GM12878 (cell line): ENCODE results near the gene MFAP2. TPM values are rescaled to one million over a fixed set of nuclear protein-coding genes. Genes with fewer than 3 reads are reported as not detected.
"Not testable (repeated sequence)": the region's sequence is repeated elsewhere in the genome, so short reads cannot be mapped to it uniquely, and the experiment has no call there.

Experiments
- ATAC-seq: fragments of 200-7000 bp; cut with Tn5 transposase; 3 replicates; pipeline ENCODE4 v1.9.1; 2020; ENCODE audit warnings: mild to moderate bottlenecking, moderate library complexity
- BruUV-seq: library from RNA; stranded (reverse); fragments of 400-500 nt; replicated peaks from 2 replicates; lab custom pipeline; 2021; lab: Mats Ljungman, UMichigan
- CTCF ChIA-PET: fragments of 300-600 bp; sonication (Branson Sonifier 250); formaldehyde crosslinking; extraction: SDS; loops from one replicate; lab custom pipeline; 2021; ENCODE audit warnings: inconsistent platforms; lab: Yijun Ruan, JAX
- POLR2A ChIA-PET: fragments of 350-600 bp; formaldehyde crosslinking; extraction: SDS; loops from one replicate; lab custom pipeline; 2021; ENCODE audit warnings: inconsistent platforms; lab: Charles Lee
- RAD21 ChIA-PET: fragments of 300-600 bp; sonication (Branson Sonifier 250); formaldehyde crosslinking; loops from one replicate; lab custom pipeline; 2023; ENCODE audit warnings: antibody characterized with exemption; ENCODE audit not compliant: unreplicated experiment; lab: Charles Lee
- SMC1A ChIA-PET: fragments of 300-600 bp; sonication (Branson Sonifier 250); formaldehyde crosslinking; loops from one replicate; lab custom pipeline; 2023; ENCODE audit not compliant: unreplicated experiment, uncharacterized antibody; lab: Charles Lee
- DNase-seq: peaks from one replicate; pipeline ENCODE4 v3.0.0-alpha.2; 2011; ENCODE audit warnings: low read depth, low spot score
- FAIRE-seq: peaks from 3 replicates; lab custom pipeline; 2011; peaks lifted over from hg19 to GRCh38; lab: Jason Lieb, UNC
- H2AFZ ChIP-seq: 2 replicates; pipeline ENCODE4 v1.6.0; 2011; ENCODE audit warnings: low read depth, low read length, control low read depth; ENCODE audit not compliant: control insufficient read depth
- H3K27ac ChIP-seq: 2 replicates; pipeline ENCODE4 v1.5.1; 2011; ENCODE audit warnings: control low read depth; ENCODE audit not compliant: control insufficient read depth, insufficient read depth
- H3K27me3 ChIP-seq, 2 experiments: replicated peaks in 1 of 2; 2 replicates each; pipeline versions ENCODE4 v1.6.0 to v1.6.1; 2011; ENCODE audit warnings: low read length in 1 of 2; ENCODE audit not compliant: control insufficient read depth in 2 of 2, insufficient read depth in 2 of 2
- H3K36me3 ChIP-seq, 2 experiments: 2 replicates each; pipeline ENCODE4 v1.5.1; 2011; ENCODE audit warnings: low read length in 1 of 2; ENCODE audit not compliant: control insufficient read depth in 2 of 2, insufficient read depth in 2 of 2
- H3K4me1 ChIP-seq: 2 replicates; pipeline ENCODE4 v1.6.1; 2011; ENCODE audit warnings: mild to moderate bottlenecking, low read length, moderate library complexity, mixed read lengths; ENCODE audit not compliant: control insufficient read depth, insufficient read depth
- H3K4me2 ChIP-seq: 2 replicates; pipeline ENCODE4 v1.6.0; 2011; ENCODE audit warnings: control low read depth; ENCODE audit not compliant: control insufficient read depth, insufficient read depth
- H3K4me3 ChIP-seq: fragments of 200-600 bp; sonication (generic); 2 replicates; pipeline ENCODE4 v1.5.1; 2016
- H3K79me2 ChIP-seq: 2 replicates; pipeline ENCODE4 v1.6.0; 2011; ENCODE audit warnings: low read length; ENCODE audit not compliant: control insufficient read depth, insufficient read depth
- H3K9ac ChIP-seq: 2 replicates; pipeline ENCODE4 v1.8.0; 2011; ENCODE audit warnings: low read length, control low read depth, mixed read lengths; ENCODE audit not compliant: control insufficient read depth, insufficient read depth
- H3K9me3 ChIP-seq: replicated peaks from 3 replicates; pipeline ENCODE4 v1.5.1; 2011; ENCODE audit warnings: mild to moderate bottlenecking, low read length; ENCODE audit not compliant: control insufficient read depth, insufficient read depth
- H4K20me1 ChIP-seq: 2 replicates; pipeline ENCODE4 v1.6.0; 2011; ENCODE audit not compliant: control insufficient read depth, insufficient read depth
- EGR1 ChIP-seq, 2 experiments: IDR thresholded peaks; 1 replicate in 1 of 2; 2 replicates in 1 of 2; pipeline ENCODE4 v1.6.1; 2011 to 2012; ENCODE audit warnings: low read depth in 2 of 2, low read length in 2 of 2, borderline replicate concordance in 1 of 2, mild to moderate bottlenecking in 1 of 2, moderate library complexity in 1 of 2
- MYB ChIP-seq: fragments of 150-350 bp; IDR thresholded peaks from 2 replicates; pipeline ENCODE4 v1.6.1; 2014; ENCODE audit warnings: mild to moderate bottlenecking, low read depth, low read length, borderline replicate concordance
- NFIC ChIP-seq: IDR thresholded peaks from 2 replicates; pipeline ENCODE4 v1.6.1; 2012; ENCODE audit warnings: low read depth, mild to moderate bottlenecking, inconsistent platforms, low read length, moderate library complexity
- NR2C1 ChIP-seq: fragments of 450-650 bp; IDR thresholded peaks from 2 replicates; pipeline ENCODE4 v1.6.1; 2017; ENCODE audit warnings: antibody characterized with exemption, mild to moderate bottlenecking, moderate library complexity
- POLR2A ChIP-seq: IDR thresholded peaks from 2 replicates; pipeline ENCODE4 v1.6.1; 2011; ENCODE audit warnings: low read depth, mild to moderate bottlenecking, low read length
- POLR2AphosphoS5 ChIP-seq: IDR thresholded peaks from 2 replicates; pipeline ENCODE4 v1.6.1; 2011; ENCODE audit warnings: mild to moderate bottlenecking, low read length, inconsistent platforms
- SIX5 ChIP-seq: IDR thresholded peaks from 2 replicates; pipeline ENCODE4 v1.6.1; 2011; ENCODE audit warnings: mild to moderate bottlenecking, low read depth, low read length, moderate library complexity; ENCODE audit not compliant: severe bottlenecking
- STAT1 ChIP-seq: fragments of 450-650 bp; conservative IDR thresholded peaks from 2 replicates; pipeline ENCODE4 v1.6.1; 2014; ENCODE audit warnings: antibody characterized with exemption, mild to moderate bottlenecking
- WGBS: methylation state at CpG from one replicate; pipeline ENCODE4 v1.1.6; 2016; ENCODE audit warnings: low lambda C conversion rate; ENCODE audit not compliant: insufficient replicate concordance, insufficient coverage; ENCODE audit errors: missing lambda C conversion rate; 5-methylcytosine and 5-hydroxymethylcytosine counted together
- in situ Hi-C: fragments of 300-500 bp; cut with MboI; formaldehyde crosslinking; loops from 9 replicates; pipeline ENCODE4 v1.14.3; 2018; ENCODE audit warnings: mixed read lengths
- intact Hi-C: fragments of 100-400 bp; cut with micrococcal nuclease; formaldehyde crosslinking; loops from one replicate; pipeline ENCODE4 v1.14.2; 2022; ENCODE audit not compliant: unreplicated experiment
- polyA plus RNA-seq, 11 experiments: library from polyadenylated mRNA; depleted of rRNA in 4 of 11; unstranded in 6 of 11; stranded (reverse) in 5 of 11; fragments of >200 nt; fragmentation: Nextera tagmentation in 4 of 11; fragmentation: Illumina TruSeq in 1 of 11; extraction: Ambion mirVana in 4 of 11; extraction: Trizol in 1 of 11; gene quantifications; 1 replicate in 1 of 11; 2 replicates in 10 of 11; pipeline versions ENCODE4 v1.2.1 to v1.2.3, GENCODE V29; 2011 to 2016; ENCODE audit warnings: inconsistent platforms in 2 of 11, missing spikeins in 2 of 11, low read depth in 1 of 11
- total RNA-seq, 4 experiments: library from RNA; depleted of rRNA in 3 of 4; stranded (reverse); fragments of >200 nt in 3 of 4; fragmentation: Illumina TruSeq in 1 of 4; extraction: Trizol in 1 of 4; gene quantifications; 2 replicates each; pipeline versions ENCODE4 v1.2.1 to v1.2.3, GENCODE V29; 2013 to 2021
- TF ChIP-seq, protein P1 (sequence below): IDR thresholded peaks from 2 replicates; pipeline ENCODE4 v1.6.1; 2012; ENCODE audit warnings: low read depth, low read length, improper control_type of control experiment
- TF ChIP-seq, protein P2 (sequence below): fragments of 450-650 bp; IDR thresholded peaks from 2 replicates; pipeline ENCODE4 v1.6.1; 2018; ENCODE audit warnings: borderline replicate concordance, mild to moderate bottlenecking; ENCODE audit not compliant: partially characterized antibody

The MFAP2 gene
- total and polyA plus RNA-seq, 10 of the 15 experiments (the other 5 are each of a cell fraction or from before 2014, with no cell fraction given) = 0.16 TPM; not detected in 9

- in situ Hi-C loops (loop anchor here (10.0 kb wide), 1 partner anchor 288 kb away; no protein-coding TSS in a partner anchor), intact Hi-C loops (no loop called here)
- ChIA-PET CTCF (interaction anchor here (1.6 kb wide), 1 partner anchor 326 kb away, joined by 7 read pairs; no protein-coding TSS in a partner anchor), SMC1A (interaction anchor here (2.1 kb wide), 1 partner anchor 326 kb away, joined by 5 read pairs; no protein-coding TSS in a partner anchor), POLR2A (no interaction called here), RAD21 (interaction anchor here (0.8 kb wide), 1 partner anchor 326 kb away, joined by 3 read pairs; no protein-coding TSS in a partner anchor)
- Histone ChIP-seq H3K36me3 (no peaks in the 10 kb centered on the region), H2AFZ (no peak overlapping the region), H3K4me3 (no peak overlapping the region), H3K9ac (no peak overlapping the region), H3K27me3 (no peaks in the 10 kb centered on the region), H3K79me2 (no peaks in the 10 kb centered on the region), H3K4me1 (no peaks in the 10 kb centered on the region), H3K27ac (no peak overlapping the region), H3K9me3 (no peaks in the 10 kb centered on the region), H3K4me2 (no peak overlapping the region), H4K20me1 (no peaks in the 10 kb centered on the region)
- WGBS = 52% methylated on average over 18 of the region's 19 CpGs
- TF ChIP-seq POLR2AphosphoS5 (no peak), POLR2A (no peak), MYB (no peak), STAT1 (no peak), EGR1 (IDR thresholded peaks at IDR 0.05; ENCODE audit: borderline replicate concordance in 1 of 2, low read depth in 2 of 2, low read length in 2 of 2) (no peak), SIX5 (no peak), NFIC (no peak), NR2C1 (no peak)
- TF ChIP-seq, protein P1, sequence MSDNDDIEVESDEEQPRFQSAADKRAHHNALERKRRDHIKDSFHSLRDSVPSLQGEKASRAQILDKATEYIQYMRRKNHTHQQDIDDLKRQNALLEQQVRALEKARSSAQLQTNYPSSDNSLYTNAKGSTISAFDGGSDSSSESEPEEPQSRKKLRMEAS = no peak
- TF ChIP-seq, protein P2, sequence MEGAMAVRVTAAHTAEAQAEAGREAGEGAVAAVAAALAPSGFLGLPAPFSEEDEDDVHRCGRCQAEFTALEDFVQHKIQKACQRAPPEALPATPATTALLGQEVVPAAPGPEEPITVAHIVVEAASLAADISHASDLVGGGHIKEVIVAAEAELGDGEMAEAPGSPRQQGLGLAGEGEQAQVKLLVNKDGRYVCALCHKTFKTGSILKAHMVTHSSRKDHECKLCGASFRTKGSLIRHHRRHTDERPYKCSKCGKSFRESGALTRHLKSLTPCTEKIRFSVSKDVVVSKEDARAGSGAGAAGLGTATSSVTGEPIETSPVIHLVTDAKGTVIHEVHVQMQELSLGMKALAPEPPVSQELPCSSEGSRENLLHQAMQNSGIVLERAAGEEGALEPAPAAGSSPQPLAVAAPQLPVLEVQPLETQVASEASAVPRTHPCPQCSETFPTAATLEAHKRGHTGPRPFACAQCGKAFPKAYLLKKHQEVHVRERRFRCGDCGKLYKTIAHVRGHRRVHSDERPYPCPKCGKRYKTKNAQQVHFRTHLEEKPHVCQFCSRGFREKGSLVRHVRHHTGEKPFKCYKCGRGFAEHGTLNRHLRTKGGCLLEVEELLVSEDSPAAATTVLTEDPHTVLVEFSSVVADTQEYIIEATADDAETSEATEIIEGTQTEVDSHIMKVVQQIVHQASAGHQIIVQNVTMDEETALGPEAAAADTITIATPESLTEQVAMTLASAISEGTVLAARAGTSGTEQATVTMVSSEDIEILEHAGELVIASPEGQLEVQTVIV = no peak
- DNase-seq = no peak
- no TSS peak for BruUV-seq
- no peak for FAIRE-seq
- no peak for ATAC-seq
These were observed 33.8 kb downstream of the MFAP2 start for GRCh38 chr1:16946646-16947045.

- ATAC-seq, BruUV-seq, H3K79me2 ChIP-seq, intact Hi-C loops, H3K9me3 ChIP-seq, H3K9ac ChIP-seq, H4K20me1 ChIP-seq, DNase-seq, H3K36me3 ChIP-seq, H3K27me3 ChIP-seq, H2AFZ ChIP-seq, FAIRE-seq, H3K4me2 ChIP-seq, H3K4me1 ChIP-seq, H3K27ac ChIP-seq, H3K4me3 ChIP-seq, POLR2A ChIA-PET: not testable (repeated sequence)
- ChIA-PET CTCF (interaction anchor here (1.6 kb wide), 1 partner anchor 325 kb away, joined by 7 read pairs; no protein-coding TSS in a partner anchor), SMC1A (interaction anchor here (2.1 to 2.2 kb wide), 2 partner anchors 100 to 326 kb away, joined by 5 read pairs; no protein-coding TSS in a partner anchor), RAD21 (interaction anchor here (0.8 kb wide), 1 partner anchor 325 kb away, joined by 3 read pairs; no protein-coding TSS in a partner anchor)
- 43% methylated on average over 9 of the region's 13 CpGs for WGBS
- in situ Hi-C loops = loop anchor here (10.0 kb wide), 1 partner anchor 289 kb away; no protein-coding TSS in a partner anchor
These were observed 34.2 kb downstream of the MFAP2 start for GRCh38 chr1:16946185-16946584.
